Kidney capillary endothelial cell (primary cell): ENCODE measurements around the gene UBAP2.

Experiments used
- DNase-seq: peaks from one replicate; pipeline ENCODE4 v3.0.0-alpha.2; 2018; ENCODE audit warnings: low spot score

Gene UBAP2

GRCh38 chr9:34048727-34049629 is at the start of gene UBAP2:
TSS of gene UBAP2 (minus strand) at chr9:34048887. CDS start at chr9:34017148, 31,739 bp downstream.
- DNase-seq, result peak; percentile 94

GRCh38 chr9:34098307-34098706 is 49.6 kb upstream of the UBAP2 start:
- no peak for DNase-seq

- no peak for DNase-seq
Observed at GRCh38 chr9:34097865-34098264, 49.2 kb upstream of the UBAP2 start.

- no peak for DNase-seq
Observed at GRCh38 chr9:34096751-34097150, 48.1 kb upstream of the UBAP2 start.

GRCh38 chr9:34093578-34093977 is 44.9 kb upstream of the UBAP2 start:
- DNase-seq, result no peak

GRCh38 chr9:34089311-34089710 is 40.6 kb upstream of the UBAP2 start:
- no peak for DNase-seq

- no peak for DNase-seq
Observed at GRCh38 chr9:34087370-34087769, 38.7 kb upstream of the UBAP2 start.

GRCh38 chr9:34086864-34087263 is 38.2 kb upstream of the UBAP2 start:
- no peak for DNase-seq

GRCh38 chr9:34085581-34086500 is 37.2 kb upstream of the UBAP2 start:
- DNase-seq, result no peak

- DNase-seq, result no peak
Observed at GRCh38 chr9:34084562-34084961, 35.9 kb upstream of the UBAP2 start.

GRCh38 chr9:34079181-34079580 is 30.5 kb upstream of the UBAP2 start:
- peak; percentile 36 for DNase-seq

- DNase-seq, result no peak
Observed at GRCh38 chr9:34072868-34073590, 24.3 kb upstream of the UBAP2 start.

GRCh38 chr9:34072410-34072809 is 23.7 kb upstream of the UBAP2 start:
- no peak for DNase-seq

GRCh38 chr9:34070606-34071324 is 22.1 kb upstream of the UBAP2 start:
- DNase-seq, result no peak

GRCh38 chr9:34069831-34070230 is 21.1 kb upstream of the UBAP2 start:
- DNase-seq, result no peak

- DNase-seq, result no peak
Observed at GRCh38 chr9:34065541-34065940, 16.9 kb upstream of the UBAP2 start.

- DNase-seq, result no peak
Observed at GRCh38 chr9:34059954-34060353, 11.3 kb upstream of the UBAP2 start.

- no peak for DNase-seq
Observed at GRCh38 chr9:34059281-34059680, 10.6 kb upstream of the UBAP2 start.

- DNase-seq, result no peak
Observed at GRCh38 chr9:34049630-34050384, 1.1 kb upstream of the UBAP2 start.

- DNase-seq, result no peak
Observed at GRCh38 chr9:34047864-34048726, 592 bp downstream of the UBAP2 start.
